Measurements from ENCODE around the gene SERGEF. TPM values are rescaled to one million over a fixed set of nuclear protein-coding genes. Genes with fewer than 3 reads are reported as not detected.

SERGEF gene
- total RNA-seq, 1 experiment from 2014 or later: 31.4 TPM

DNA sequence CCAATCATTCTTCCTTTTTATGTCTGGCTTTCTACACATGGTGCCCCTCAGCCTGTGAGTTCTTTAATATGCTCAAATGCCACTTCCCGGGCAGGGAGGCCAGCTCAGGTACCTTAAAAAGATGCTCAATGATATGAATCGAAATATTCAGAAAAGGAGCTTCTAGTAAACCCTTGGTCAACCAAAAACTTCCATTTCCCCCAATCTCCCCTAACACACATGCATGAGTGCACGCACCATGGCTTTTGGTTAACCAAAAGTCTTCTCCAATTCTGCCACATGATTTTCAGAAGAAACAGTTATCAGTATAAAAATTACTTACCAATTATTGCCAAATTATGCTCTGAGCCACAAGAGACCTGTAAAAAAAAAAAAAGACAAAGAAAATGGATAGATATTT, 135.0 kb downstream of the SERGEF start:
- no peaks in the 10 kb centered on the region for H3K9me3 Mint-ChIP-seq
- H3K27ac ChIP-seq (ENCODE audit: insufficient read length, low read depth, low read length): no peak overlapping the region
- no peak for DNase-seq
- H3K23me2 ChIP-seq (ENCODE audit: insufficient read length, low read depth, low read length, poor library complexity, severe bottlenecking): no peaks in the 10 kb centered on the region
- H3K9me3 ChIP-seq (ENCODE audit: control insufficient read depth, low read depth, low read length): no peaks in the 10 kb centered on the region
- no peak overlapping the region for H2BK120ac ChIP-seq (ENCODE audit: low read depth, low read length, poor library complexity, severe bottlenecking)
- no peaks in the 10 kb centered on the region; a peak in 1 of 7 replicates for H3K36me3 Mint-ChIP-seq (ENCODE audit: insufficient read depth in 1 of 3, low read depth in 3 of 3)
- H2BK15ac ChIP-seq (ENCODE audit: low read depth, low read length): no peak overlapping the region
- no peak overlapping the region for H2BK12ac ChIP-seq (ENCODE audit: insufficient read length, low read depth, low read length)
- H4K8ac ChIP-seq (replicated peaks; ENCODE audit: insufficient read length, low read depth, low read length): no peak overlapping the region
- H4K20me1 ChIP-seq (ENCODE audit: control insufficient read depth, insufficient read depth, insufficient read length): no peaks in the 10 kb centered on the region
- H3K23ac ChIP-seq (ENCODE audit: insufficient read length, low read depth, low read length): no peak overlapping the region
- H2BK20ac ChIP-seq (ENCODE audit: low read depth, low read length, poor library complexity, severe bottlenecking): no peak overlapping the region
- no peak overlapping the region for H4K91ac ChIP-seq (ENCODE audit: insufficient read length, low read depth, low read length)
- no peaks in the 10 kb centered on the region for H3K27me3 ChIP-seq (ENCODE audit: insufficient read depth, low read length)
- H3K4me1 ChIP-seq (ENCODE audit: insufficient read depth, low read length): no peaks in the 10 kb centered on the region
- H3K18ac ChIP-seq (ENCODE audit: insufficient read length, low read depth, low read length): no peak overlapping the region
- H3K9ac ChIP-seq (ENCODE audit: extremely low read depth, insufficient read length, low read length): no peak overlapping the region
- no peaks in the 10 kb centered on the region; the same call in 1 of the 2 replicates for H3K27me3 Mint-ChIP-seq (ENCODE audit: low read depth)
- no peak overlapping the region for H3K14ac ChIP-seq (ENCODE audit: insufficient read depth, low read length)
- no peak overlapping the region for H3T11ph ChIP-seq (ENCODE audit: low read length)
- H3K27ac Mint-ChIP-seq: no peak overlapping the region
- no peak overlapping the region for H2AFZ ChIP-seq (ENCODE audit: low read length)
- no peak overlapping the region for H3K4me3 Mint-ChIP-seq
- no CpG with 5 or more reads among the region's 3 CpGs for WGBS (ENCODE audit: extremely low coverage, insufficient read length, low lambda C conversion rate)
- no peak overlapping the region for H2AK5ac ChIP-seq (ENCODE audit: insufficient read length, low read length)
- no peak overlapping the region for H2BK5ac ChIP-seq (ENCODE audit: insufficient read length, low read length)
- no peak overlapping the region for H4K5ac ChIP-seq (ENCODE audit: insufficient read length, low read depth, low read length)
- H3K4ac ChIP-seq (ENCODE audit: low read depth, low read length): no peak overlapping the region
- no peaks in the 10 kb centered on the region for H3K79me1 ChIP-seq (ENCODE audit: insufficient read depth, low read depth, low read length, poor library complexity, severe bottlenecking)
- no peak overlapping the region for H3K56ac ChIP-seq (ENCODE audit: insufficient read length, low read depth, low read length)
- H3K79me2 ChIP-seq (ENCODE audit: insufficient read depth, low read length): no peaks in the 10 kb centered on the region
- H3K4me1 Mint-ChIP-seq: peaks cover 17 to 18% of the 10 kb centered on the region in 2 experiments
- TF ChIP-seq, protein P1, sequence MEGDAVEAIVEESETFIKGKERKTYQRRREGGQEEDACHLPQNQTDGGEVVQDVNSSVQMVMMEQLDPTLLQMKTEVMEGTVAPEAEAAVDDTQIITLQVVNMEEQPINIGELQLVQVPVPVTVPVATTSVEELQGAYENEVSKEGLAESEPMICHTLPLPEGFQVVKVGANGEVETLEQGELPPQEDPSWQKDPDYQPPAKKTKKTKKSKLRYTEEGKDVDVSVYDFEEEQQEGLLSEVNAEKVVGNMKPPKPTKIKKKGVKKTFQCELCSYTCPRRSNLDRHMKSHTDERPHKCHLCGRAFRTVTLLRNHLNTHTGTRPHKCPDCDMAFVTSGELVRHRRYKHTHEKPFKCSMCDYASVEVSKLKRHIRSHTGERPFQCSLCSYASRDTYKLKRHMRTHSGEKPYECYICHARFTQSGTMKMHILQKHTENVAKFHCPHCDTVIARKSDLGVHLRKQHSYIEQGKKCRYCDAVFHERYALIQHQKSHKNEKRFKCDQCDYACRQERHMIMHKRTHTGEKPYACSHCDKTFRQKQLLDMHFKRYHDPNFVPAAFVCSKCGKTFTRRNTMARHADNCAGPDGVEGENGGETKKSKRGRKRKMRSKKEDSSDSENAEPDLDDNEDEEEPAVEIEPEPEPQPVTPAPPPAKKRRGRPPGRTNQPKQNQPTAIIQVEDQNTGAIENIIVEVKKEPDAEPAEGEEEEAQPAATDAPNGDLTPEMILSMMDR (conservative IDR thresholded peaks at IDR 0.05): no peak
- no peak overlapping the region for H3K4me2 ChIP-seq (ENCODE audit: insufficient read depth, insufficient read length, low read length)
